Prostate gland (tissue), 2 donors: Measurements from ENCODE around the gene AHNAK.
"Not testable (repeated sequence)": the region's sequence is repeated elsewhere in the genome, so short reads cannot be mapped to it uniquely, and the experiment has no call there.

Experiments used
- CTCF ChIP-seq, 4 experiments: fragments of 200-600 bp in 2 of 4; fragments of 450-650 bp in 2 of 4; sonication (generic) in 2 of 4; IDR thresholded peaks; 1 replicate in 3 of 4; 2 replicates in 1 of 4; pipeline ENCODE4 v1.5.1; 2016 to 2019; ENCODE audit warnings: antibody characterized with exemption in 4 of 4, mild to moderate bottlenecking in 2 of 4, moderate library complexity in 2 of 4
- POLR2A ChIP-seq: fragments of 450-650 bp; IDR thresholded peaks from one replicate; pipeline ENCODE4 v1.6.1; 2016; ENCODE audit warnings: antibody characterized with exemption, mild to moderate bottlenecking
- POLR2AphosphoS5 ChIP-seq: sonication (generic); formaldehyde crosslinking; IDR thresholded peaks from one replicate; pipeline ENCODE4 v1.6.1; 2017; ENCODE audit warnings: antibody characterized with exemption

GRCh38 chr11:62571493-62571892 is 24.9 kb upstream of the AHNAK start:
- TF ChIP-seq CTCF (IDR thresholded peaks at IDR 0.05); POLR2A; POLR2AphosphoS5: not testable (repeated sequence)
